GM19467 (cell line): ENCODE measurements around the gene MYL6B.

Experiments used
- ATAC-seq: cut with Tn5 transposase; IDR thresholded peaks from one replicate; pipeline ENCODE4 v1.9.1; 2021; ENCODE audit warnings: mild to moderate bottlenecking, moderate library complexity; ENCODE audit not compliant: unreplicated experiment

MYL6B gene

GRCh38 chr12:56204275-56204674 lies 51.9 kb downstream of the MYL6B start:
- ATAC-seq = no peak

GRCh38 chr12:56205445-56205844 lies 53.1 kb downstream of the MYL6B start:
- ATAC-seq = no peak

- no peak for ATAC-seq
These were observed 54.2 kb downstream of the MYL6B start for GRCh38 chr12:56206452-56207166.
